Mammary epithelial cell (primary cell): ENCODE data around the gene MBD6.

ENCODE experiments used
- CTCF ChIP-seq, 2 donors: IDR thresholded peaks in 1 of 2; conservative IDR thresholded peaks in 1 of 2; 2 replicates each; pipeline ENCODE4 v1.5.1; 2011 to 2012; ENCODE audit warnings: inconsistent platforms in 2 of 2, low read length in 2 of 2, mild to moderate bottlenecking in 2 of 2, control low read depth in 1 of 2, low read depth in 1 of 2; ENCODE audit not compliant: insufficient read depth in 1 of 2; ENCODE audit errors: extremely low read depth in 1 of 2
- EZH2 ChIP-seq: IDR thresholded peaks from 2 replicates; pipeline ENCODE4 v1.6.1; 2012; ENCODE audit warnings: low read length, inconsistent platforms, borderline replicate concordance

- TF ChIP-seq CTCF (conservative IDR thresholded peaks at IDR 0.05 in 1 of 2, IDR thresholded peaks at IDR 0.05 in 1 of 2; ENCODE audit: extremely low read depth in 1 of 2, insufficient read depth in 1 of 2, low read depth in 1 of 2, low read length in 2 of 2) (no peak), EZH2 (no peak)
These were observed 7.8 kb upstream of the MBD6 start for GRCh38 chr12:57514720-57515407.
